CMK (cell line): ENCODE data around the gene C1orf210.

Experiments used
- DNase-seq: peaks from one replicate; pipeline ENCODE4 v3.0.0-alpha.2; 2010; ENCODE audit warnings: low read depth

Gene C1orf210

DNA sequence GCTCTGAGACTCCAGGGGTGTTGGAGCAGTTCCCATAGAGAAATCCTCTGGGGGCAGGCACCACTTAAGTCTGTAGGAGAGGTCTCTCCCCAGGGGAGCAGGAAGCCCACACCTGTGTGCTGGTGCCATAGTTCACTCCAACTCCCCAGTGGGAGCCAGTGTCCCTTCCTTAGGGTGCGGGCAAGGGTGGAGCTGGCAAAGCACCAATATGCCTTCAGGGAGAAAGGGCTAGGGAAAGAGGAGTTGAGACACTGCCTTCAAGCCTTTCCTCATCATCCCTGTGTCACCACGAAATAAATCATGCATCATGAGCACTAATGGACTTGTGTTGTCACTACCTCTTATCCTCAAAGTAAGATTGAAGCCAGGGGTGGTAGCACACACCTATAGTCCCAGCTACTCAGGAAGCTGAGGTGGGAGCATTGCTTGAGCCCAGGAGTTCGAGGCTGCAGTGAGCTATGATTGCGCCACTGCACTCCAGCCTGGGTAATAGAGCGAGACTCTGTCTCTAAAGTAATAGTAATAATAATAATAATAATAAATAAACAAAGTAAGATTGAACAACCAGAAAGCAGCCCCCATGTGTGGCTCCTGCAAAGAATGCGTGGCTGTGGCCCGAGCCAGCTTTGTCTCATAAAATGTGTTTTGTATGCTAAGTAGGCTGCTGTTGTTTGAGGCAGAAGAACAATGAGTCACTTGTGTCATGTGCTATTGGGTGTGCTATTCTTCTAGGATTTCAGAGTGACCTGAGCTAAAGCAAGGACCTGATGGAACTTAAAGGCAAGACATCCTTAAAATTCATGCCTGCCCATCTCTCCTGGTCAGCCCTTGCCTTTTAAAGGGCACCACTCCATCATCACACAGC is 8.7 kb upstream of the C1orf210 start:
- no peak for DNase-seq

- DNase-seq, result no peak
Observed at GRCh38 chr1:43293176-43293575, 7.8 kb upstream of the C1orf210 start.

DNA sequence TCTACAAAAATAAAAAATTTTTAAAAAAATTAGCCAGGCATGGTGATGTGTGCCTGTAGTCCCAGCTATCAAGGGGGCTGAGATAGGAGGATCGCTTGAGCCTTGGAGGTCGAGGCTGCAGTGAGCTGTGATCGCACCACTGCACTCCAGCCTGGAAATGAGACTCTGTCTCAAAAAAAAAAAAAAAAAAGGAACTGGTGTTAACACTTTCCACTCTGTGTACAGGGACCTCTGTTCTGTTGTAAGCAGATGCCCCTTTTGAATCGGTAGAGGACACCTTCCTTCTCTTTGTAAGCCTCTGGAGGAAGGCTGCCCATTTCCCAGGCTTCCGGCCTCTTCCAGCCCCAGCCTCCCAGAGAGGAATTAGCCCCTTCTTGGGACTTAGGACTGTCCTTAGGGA is 7.3 kb upstream of the C1orf210 start:
- no peak for DNase-seq

DNA sequence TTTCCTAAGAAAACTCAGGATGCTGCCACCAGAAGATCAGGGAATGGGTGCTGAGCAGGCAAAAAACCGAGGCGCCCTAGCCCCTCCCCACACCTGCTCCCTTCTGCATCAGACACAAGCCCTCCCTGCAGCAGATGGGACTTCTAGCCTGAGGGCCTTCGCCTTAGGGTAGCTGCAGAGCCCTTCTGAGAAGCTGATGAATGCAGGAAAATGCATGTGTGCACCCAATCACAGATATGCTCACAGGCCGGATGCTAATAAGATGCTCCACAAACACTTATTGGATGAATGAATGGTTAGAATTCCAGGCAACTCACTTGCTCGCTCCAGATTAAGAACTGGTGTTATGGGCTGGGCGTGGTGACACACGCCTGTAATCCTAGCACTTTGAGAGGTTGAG is 6.8 kb upstream of the C1orf210 start:
- DNase-seq, result no peak

GRCh38 chr1:43288785-43289706 is 3.7 kb upstream of the C1orf210 start:
- no peak for DNase-seq

DNA sequence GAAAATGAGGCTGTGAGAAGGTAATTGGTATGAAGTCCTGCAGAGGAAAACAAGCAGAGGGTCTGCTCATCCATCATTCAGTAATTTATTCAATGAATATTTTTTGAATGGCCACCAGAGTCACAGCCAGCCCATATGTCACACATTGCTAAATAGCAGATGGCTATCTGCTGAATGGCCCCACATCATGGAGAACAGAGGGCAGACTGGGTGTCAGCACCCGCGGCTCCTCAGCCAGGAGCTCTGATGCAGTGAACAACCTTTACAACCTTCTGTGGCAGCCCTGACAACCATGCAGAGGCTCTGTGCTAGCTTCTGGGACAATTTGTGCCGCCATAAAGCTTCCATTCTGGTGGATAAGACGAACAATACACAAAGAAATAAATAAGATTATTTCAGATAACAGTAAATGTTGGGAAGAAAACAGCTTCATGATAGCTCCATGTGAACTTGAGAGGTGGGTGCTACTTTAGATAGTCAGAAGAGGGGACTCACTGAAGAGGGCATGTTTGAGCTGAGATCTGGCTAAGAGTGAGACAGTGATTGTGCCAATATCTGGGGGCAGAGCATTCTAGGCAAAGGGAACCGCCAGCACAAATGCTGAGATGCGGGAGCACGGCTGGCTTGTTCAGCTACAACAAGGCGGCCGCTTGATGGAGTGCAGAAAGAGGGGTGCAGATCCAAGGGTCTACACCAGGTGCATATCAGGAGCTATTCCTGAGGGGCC is 2.8 kb upstream of the C1orf210 start:
- DNase-seq, result no peak

DNA sequence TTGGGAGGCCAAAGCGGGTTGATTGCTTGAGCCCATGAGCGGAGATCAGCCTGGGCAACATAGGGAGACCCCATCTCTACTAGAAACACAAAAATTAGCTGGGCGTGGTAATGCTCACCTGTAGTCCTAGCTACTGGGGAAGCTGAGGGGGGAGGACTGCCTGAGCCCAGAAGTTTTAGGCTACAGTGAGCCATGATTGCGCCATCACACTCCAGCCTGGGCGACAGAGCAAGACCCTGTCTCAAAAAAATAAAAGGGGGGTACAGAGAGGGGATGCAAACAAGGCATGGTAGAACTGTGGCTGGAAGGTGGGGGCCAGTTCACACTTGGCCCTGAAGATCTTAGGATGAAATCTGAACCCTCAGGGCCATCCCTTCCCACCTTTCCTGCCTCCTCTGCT is 1.2 kb upstream of the C1orf210 start:
- DNase-seq, result no peak

GRCh38 chr1:43286115-43286514 is 734 bp upstream of the C1orf210 start:
- no peak for DNase-seq

GRCh38 chr1:43284546-43285110 is 753 bp downstream of the C1orf210 start:
- DNase-seq, result no peak

DNA sequence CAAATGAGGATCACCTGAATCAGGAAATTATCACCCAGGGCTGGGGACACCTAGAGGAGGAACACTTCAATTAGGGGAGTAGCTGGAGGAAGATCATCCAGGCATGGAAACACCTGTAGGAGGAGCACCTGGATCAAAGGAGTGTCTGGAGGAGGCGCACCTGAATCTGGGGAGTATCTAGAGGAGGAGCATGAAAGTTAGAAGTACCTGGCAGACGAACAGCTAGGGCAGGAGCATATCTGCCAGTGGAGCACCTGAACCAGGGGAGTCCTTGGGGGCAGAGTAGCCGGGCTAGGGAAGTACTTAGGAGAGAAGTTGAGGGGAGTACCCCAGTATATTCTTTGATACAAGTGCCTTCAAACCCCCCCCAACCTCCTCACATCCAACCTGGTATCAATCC is 1.3 kb downstream of the C1orf210 start:
- DNase-seq, result no peak

DNA sequence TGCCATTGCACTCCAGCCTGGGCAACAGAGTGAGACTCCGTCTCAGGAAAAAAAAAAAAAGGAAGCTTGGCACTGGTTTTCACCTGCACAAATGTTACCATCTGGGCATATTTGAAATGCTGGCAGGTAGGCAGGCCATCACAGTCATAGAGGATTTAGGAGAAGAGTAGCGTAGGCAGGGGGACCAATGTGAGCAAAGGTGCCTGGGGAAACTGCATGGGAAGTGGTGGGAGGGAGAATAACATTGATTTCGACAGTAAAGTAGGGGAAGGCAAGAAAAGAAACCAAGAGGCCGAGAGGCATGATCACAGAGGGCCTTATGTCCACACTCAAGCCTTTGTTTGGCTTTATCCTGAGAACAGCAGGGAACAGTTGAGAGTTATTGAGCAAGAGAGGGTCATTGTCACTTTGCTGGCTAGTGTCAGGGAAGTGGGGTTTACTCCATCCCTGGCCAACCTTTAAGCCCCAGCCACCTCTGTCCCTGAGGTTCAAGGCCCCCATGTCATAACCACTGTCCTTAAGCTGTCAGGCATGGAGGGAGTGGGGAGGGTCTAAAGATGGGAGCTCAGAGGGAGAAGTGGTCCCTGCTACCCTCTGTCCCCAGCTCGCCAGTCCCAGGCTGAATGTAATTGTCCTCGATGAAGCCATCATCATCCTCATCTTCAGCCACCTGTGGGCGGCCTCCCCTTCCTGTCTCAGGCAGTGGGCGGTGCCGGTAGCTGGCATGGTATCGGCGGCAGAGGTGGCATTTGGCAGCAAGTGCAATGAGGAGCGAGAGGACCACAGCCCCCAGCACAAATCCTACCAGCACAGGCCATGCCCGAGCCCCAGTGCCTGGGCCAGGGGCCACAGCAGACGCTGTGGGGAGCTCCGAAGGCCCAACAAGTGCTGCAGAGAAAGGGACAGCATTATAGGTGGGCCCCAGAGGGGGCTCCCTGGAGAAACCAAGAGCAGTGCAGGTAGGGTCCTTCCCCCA is 2.9 kb downstream of the C1orf210 start:
- no peak for DNase-seq

- DNase-seq, result no peak
Observed at GRCh38 chr1:43280692-43281091, 4.7 kb downstream of the C1orf210 start.

GRCh38 chr1:43279666-43280065 is 5.7 kb downstream of the C1orf210 start:
- DNase-seq, result no peak

DNA sequence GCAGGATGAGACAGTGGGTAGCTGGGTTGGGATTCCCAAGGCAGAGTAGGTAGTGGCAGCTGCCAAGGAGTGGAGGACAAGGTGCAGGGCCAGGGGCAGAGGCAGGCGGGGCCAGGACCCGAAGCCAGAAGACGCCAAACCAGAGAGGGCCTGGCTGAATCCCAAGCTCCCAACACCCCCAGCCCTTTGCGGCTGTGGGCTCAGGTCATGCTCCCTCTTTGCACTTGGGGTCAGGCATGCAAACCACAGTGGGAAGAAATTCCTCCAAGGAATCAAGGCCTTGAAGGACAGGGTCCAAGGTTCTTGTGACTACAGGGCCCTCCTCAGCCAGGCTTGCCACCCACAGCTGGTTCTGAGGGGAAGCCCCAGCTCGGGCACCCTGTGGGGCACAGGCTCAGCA is 6.2 kb downstream of the C1orf210 start:
- no peak for DNase-seq

GRCh38 chr1:43277116-43277876 is 8.1 kb downstream of the C1orf210 start:
- DNase-seq, result no peak

DNA sequence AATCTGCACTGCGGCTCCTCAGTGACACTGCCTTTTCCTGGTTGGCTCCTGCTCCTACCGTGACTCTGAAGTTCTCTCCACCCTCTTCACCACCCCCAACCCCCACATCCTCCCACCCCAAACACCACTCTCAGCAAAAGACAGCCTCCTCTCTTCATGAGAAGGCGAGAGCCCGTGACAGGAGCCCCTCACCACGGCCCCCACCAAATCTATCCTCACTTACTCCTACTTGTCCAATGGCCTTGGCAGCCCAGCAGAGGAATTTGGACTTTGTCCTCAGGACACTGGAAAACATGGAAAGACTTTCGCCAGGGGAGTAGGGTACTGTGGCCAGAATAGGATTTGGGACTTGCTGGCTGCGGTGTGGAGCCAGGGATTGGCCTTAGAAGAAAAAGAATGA is 8.7 kb downstream of the C1orf210 start:
- no peak for DNase-seq

GRCh38 chr1:43275826-43276620 is 9.4 kb downstream of the C1orf210 start:
- DNase-seq, result no peak

DNA sequence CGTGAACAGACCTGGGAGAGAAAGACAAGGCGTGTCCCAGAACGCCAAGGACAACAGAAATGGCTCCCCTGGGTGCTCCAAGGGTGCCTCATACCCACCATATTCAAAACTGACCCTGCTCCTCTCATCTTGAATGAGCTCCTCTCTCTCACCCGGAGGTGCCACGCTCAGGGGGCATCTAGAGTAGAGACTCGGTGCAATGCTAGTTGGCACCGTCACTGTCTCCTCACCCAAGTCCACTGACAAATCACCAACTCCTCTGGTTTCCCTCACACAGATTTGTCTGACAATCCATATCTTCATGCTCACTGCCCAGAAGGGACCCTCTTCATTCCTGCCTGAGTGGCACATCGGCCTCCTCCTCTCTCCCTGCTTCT is 10.6 kb downstream of the C1orf210 start:
- DNase-seq, result no peak

GRCh38 chr1:43274125-43274803 is 11.1 kb downstream of the C1orf210 start:
- peak; percentile 59 for DNase-seq
